H1 (cell line): ENCODE results near the gene VSIR. TPM values are rescaled to one million over a fixed set of nuclear protein-coding genes. Genes with fewer than 3 reads are reported as not detected.

Experiments used
- CTCF ChIA-PET: fragments of 300-600 bp; sonication (Branson Sonifier 250); formaldehyde crosslinking; loops from one replicate; lab custom pipeline; 2021; ENCODE audit not compliant: partially characterized antibody; lab: Charles Lee
- POLR2A ChIA-PET: fragments of 300-600 bp; sonication (Branson Sonifier 250); formaldehyde crosslinking; loops from one replicate; lab custom pipeline; 2021; ENCODE audit warnings: inconsistent platforms; ENCODE audit not compliant: partially characterized antibody; lab: Charles Lee
- DNase-seq, 2 experiments: peaks; one replicate each; pipeline versions ENCODE4 v3.0.0 to v3.0.0-alpha.2; 2010 to 2022; ENCODE audit warnings: low spot score in 2 of 2, low read depth in 1 of 2, mixed read lengths in 1 of 2
- FAIRE-seq: peaks from 2 replicates; lab custom pipeline; 2011; peaks lifted over from hg19 to GRCh38; lab: Jason Lieb, UNC
- H2AFZ ChIP-seq: 2 replicates; pipeline ENCODE4 v1.8.1; 2012; ENCODE audit warnings: low read length, inconsistent platforms
- H2AK5ac ChIP-seq: 2 replicates; pipeline ENCODE4 v1.6.1; 2013; ENCODE audit warnings: low read depth, low read length
- H2BK120ac ChIP-seq: replicated peaks from 2 replicates; pipeline ENCODE3; 2013; ENCODE audit warnings: low read depth, low read length, inconsistent platforms
- H2BK12ac ChIP-seq: 2 replicates; pipeline ENCODE4 v1.6.1; 2013; ENCODE audit warnings: low read depth, low read length
- H2BK15ac ChIP-seq: 2 replicates; pipeline ENCODE4 v1.6.1; 2013; ENCODE audit warnings: low read length
- H2BK20ac ChIP-seq: 2 replicates; pipeline ENCODE4 v1.6.1; 2013; ENCODE audit warnings: low read length
- H2BK5ac ChIP-seq: 2 replicates; pipeline ENCODE4 v1.6.1; 2013; ENCODE audit warnings: low read depth, low read length
- H3K14ac ChIP-seq: 2 replicates; pipeline ENCODE4 v1.6.1; 2013; ENCODE audit warnings: inconsistent platforms; ENCODE audit not compliant: insufficient read length
- H3K18ac ChIP-seq: 2 replicates; pipeline ENCODE4 v1.6.1; 2013; ENCODE audit warnings: low read length; ENCODE audit errors: extremely low read depth
- H3K23ac ChIP-seq: 2 replicates; pipeline ENCODE4 v1.6.1; 2013; ENCODE audit warnings: inconsistent platforms; ENCODE audit not compliant: insufficient read length
- H3K23me2 ChIP-seq: 2 replicates; pipeline ENCODE4 v1.6.1; 2013; ENCODE audit warnings: low read depth, low read length
- H3K27ac ChIP-seq: 2 replicates; pipeline ENCODE4 v1.6.1; 2011; ENCODE audit warnings: low read depth, low read length, inconsistent platforms
- H3K27me3 ChIP-seq, 4 experiments: replicated peaks in 1 of 4; 1 replicate in 1 of 4; 2 replicates in 3 of 4; pipeline versions ENCODE4 v1.6.1 to v1.8.1; 2011 to 2013; ENCODE audit warnings: low read length in 3 of 4, mild to moderate bottlenecking in 3 of 4, inconsistent platforms in 2 of 4, mixed read lengths in 2 of 4, moderate library complexity in 1 of 4; ENCODE audit not compliant: control insufficient read depth in 3 of 4, insufficient read depth in 3 of 4; ENCODE audit errors: extremely low read depth in 1 of 4
- H3K36me3 ChIP-seq, 4 experiments: 2 replicates each; pipeline versions ENCODE4 v1.6.1 to v1.8.1; 2011 to 2013; ENCODE audit warnings: mild to moderate bottlenecking in 4 of 4, low read length in 3 of 4, moderate library complexity in 2 of 4, control low read depth in 1 of 4, inconsistent platforms in 1 of 4; ENCODE audit not compliant: insufficient read depth in 4 of 4, control insufficient read depth in 2 of 4
- H3K4ac ChIP-seq: replicated peaks from 2 replicates; pipeline ENCODE3; 2013; ENCODE audit warnings: low read length, low read depth, mixed read lengths, inconsistent platforms; ENCODE audit not compliant: insufficient read length
- H3K4me1 ChIP-seq, 4 experiments: replicated peaks in 1 of 4; 1 replicate in 1 of 4; 2 replicates in 3 of 4; pipeline versions ENCODE4 v1.6.1 to v1.8.1; 2011 to 2013; ENCODE audit warnings: low read length in 3 of 4, inconsistent platforms in 2 of 4, mixed read lengths in 1 of 4; ENCODE audit not compliant: insufficient read depth in 4 of 4, control insufficient read depth in 3 of 4
- H3K4me2 ChIP-seq, 2 experiments: 2 replicates each; pipeline versions ENCODE4 v1.6.1 to v1.8.1; 2011 to 2013; ENCODE audit warnings: low read depth in 2 of 2, low read length in 2 of 2, control low read depth in 1 of 2, inconsistent platforms in 1 of 2, mild to moderate bottlenecking in 1 of 2; ENCODE audit not compliant: insufficient read depth in 1 of 2
- H3K4me3 ChIP-seq, 4 experiments: fragments of 200-600, 300-600 bp in 1 of 4; sonication (generic), shearing (Covaris generic), sonication (Bioruptor Twin) in 1 of 4; 2 replicates each; pipeline versions ENCODE4 v1.5.1 to v1.8.1; 2011 to 2016; ENCODE audit warnings: low read length in 4 of 4, low read depth in 3 of 4, control low read depth in 2 of 4, inconsistent platforms in 2 of 4, mild to moderate bottlenecking in 2 of 4, mixed read lengths in 1 of 4, moderate library complexity in 1 of 4; ENCODE audit not compliant: insufficient read depth in 2 of 4; ENCODE audit errors: extremely low read depth in 1 of 4
- H3K56ac ChIP-seq: replicated peaks from 2 replicates; pipeline ENCODE3; 2013; ENCODE audit warnings: low read depth, mild to moderate bottlenecking, mixed read lengths, low read length, inconsistent platforms; ENCODE audit not compliant: insufficient read length
- H3K79me1 ChIP-seq: 2 replicates; pipeline ENCODE4 v1.6.1; 2013; ENCODE audit warnings: low read depth, low read length, control low read depth
- H3K79me2 ChIP-seq, 2 experiments: 2 replicates each; pipeline versions ENCODE4 v1.6.1 to v1.8.1; 2012 to 2013; ENCODE audit warnings: low read length in 2 of 2, mild to moderate bottlenecking in 2 of 2, inconsistent platforms in 1 of 2; ENCODE audit not compliant: insufficient read depth in 2 of 2, control insufficient read depth in 1 of 2
- H3K9ac ChIP-seq, 4 experiments: replicated peaks in 1 of 4; 1 replicate in 1 of 4; 2 replicates in 3 of 4; pipeline versions ENCODE4 v1.6.1 to v1.8.1; 2011 to 2013; ENCODE audit warnings: low read depth in 3 of 4, low read length in 3 of 4, control low read depth in 2 of 4, mild to moderate bottlenecking in 2 of 4, moderate library complexity in 2 of 4, inconsistent platforms in 1 of 4; ENCODE audit errors: extremely low read depth in 1 of 4
- H3K9me3 ChIP-seq, 2 experiments: 2 replicates each; pipeline versions ENCODE4 v1.6.1 to v1.8.1; 2012 to 2013; ENCODE audit warnings: mild to moderate bottlenecking in 2 of 2, moderate library complexity in 2 of 2, control low read depth in 1 of 2, inconsistent platforms in 1 of 2, low read depth in 1 of 2, low read length in 1 of 2, mixed read lengths in 1 of 2; ENCODE audit not compliant: insufficient read depth in 2 of 2
- H4K20me1 ChIP-seq, 2 experiments: replicated peaks in 1 of 2; 2 replicates each; pipeline versions ENCODE3 to v1.8.1; 2011 to 2013; ENCODE audit warnings: inconsistent platforms in 2 of 2, low read length in 2 of 2, mild to moderate bottlenecking in 1 of 2; ENCODE audit not compliant: insufficient read depth in 2 of 2, control insufficient read depth in 1 of 2
- H4K5ac ChIP-seq: 2 replicates; pipeline ENCODE4 v1.6.1; 2013; ENCODE audit warnings: low read length, low read depth, mixed read lengths, inconsistent platforms; ENCODE audit not compliant: insufficient read length
- H4K8ac ChIP-seq: 2 replicates; pipeline ENCODE4 v1.8.0; 2013; ENCODE audit warnings: mild to moderate bottlenecking, moderate library complexity, low read length, inconsistent platforms; ENCODE audit not compliant: insufficient read depth; ENCODE audit errors: extremely low read depth
- H4K91ac ChIP-seq: replicated peaks from 2 replicates; pipeline ENCODE3; 2013; ENCODE audit warnings: low read length, mixed read lengths, inconsistent platforms; ENCODE audit not compliant: insufficient read length
- CBX8 ChIP-seq: fragments of 300-800, 300-1000 bp; sonication (generic); IDR thresholded peaks from 2 replicates; pipeline ENCODE4 v1.7.1; 2016; ENCODE audit warnings: low read depth, low read length, borderline replicate concordance
- CEBPB ChIP-seq: IDR thresholded peaks from 2 replicates; pipeline ENCODE4 v1.6.1; 2012; ENCODE audit warnings: low read depth, low read length
- EP300 ChIP-seq, 2 experiments: IDR thresholded peaks; 1 replicate in 1 of 2; 2 replicates in 1 of 2; pipeline ENCODE4 v1.6.1; 2011 to 2012; ENCODE audit warnings: low read depth in 2 of 2, low read length in 2 of 2, mild to moderate bottlenecking in 2 of 2, borderline replicate concordance in 1 of 2, inconsistent platforms in 1 of 2, moderate library complexity in 1 of 2
- GABPA ChIP-seq: IDR thresholded peaks from 2 replicates; pipeline ENCODE4 v1.6.1; 2011; ENCODE audit warnings: mild to moderate bottlenecking, low read length, moderate library complexity, borderline replicate concordance; ENCODE audit not compliant: insufficient read depth
- RFX5 ChIP-seq: IDR thresholded peaks from 2 replicates; pipeline ENCODE4 v1.6.1; 2011; ENCODE audit warnings: low read depth, low read length, improper control_type of control experiment, borderline replicate concordance
- ZNF274 ChIP-seq: IDR thresholded peaks from 2 replicates; pipeline ENCODE4 v1.7.0; 2012; ENCODE audit warnings: low read length, borderline replicate concordance; ENCODE audit errors: extremely low read depth
- WGBS, 2 experiments: shearing (Covaris generic) in 1 of 2; methylation state at CpG; one replicate each; pipeline versions ENCODE4 v1.1.6 to v1.1.7; 2013 to 2015; ENCODE audit warnings: low lambda C conversion rate in 2 of 2, mixed read lengths in 2 of 2, inconsistent platforms in 1 of 2, low coverage in 1 of 2, missing lambda C conversion rate in 1 of 2; ENCODE audit not compliant: insufficient replicate concordance in 2 of 2, insufficient coverage in 1 of 2, insufficient read length in 1 of 2; ENCODE audit errors: extremely low coverage in 1 of 2, missing lambda C conversion rate in 1 of 2; 5-methylcytosine and 5-hydroxymethylcytosine counted together
- polyA plus RNA-seq, 7 experiments: library from polyadenylated mRNA; depleted of rRNA in 3 of 7; stranded (reverse) in 5 of 7; unstranded in 2 of 7; fragments of >200 nt in 5 of 7; fragments of 200-250 nt in 2 of 7; gene quantifications; 1 replicate in 5 of 7; 2 replicates in 1 of 7; 4 replicates in 1 of 7; pipeline versions ENCODE4 v1.2.1 to v1.2.3, GENCODE V29; 2011 to 2013; ENCODE audit warnings: missing spikeins in 2 of 7, mixed read lengths in 2 of 7
- total RNA-seq: library from RNA; stranded (reverse); fragmentation: NEBNext Ultra II Directional; extraction: Animal tissue kit (Norgen Biotek cat#: 25700); gene quantifications from 2 replicates; pipeline ENCODE4 v1.2.1, GENCODE V29; 2021

VSIR gene
- total and polyA plus RNA-seq, 2 of the 8 experiments (the other 6 are each of a cell fraction or from before 2014, with no cell fraction given), result 0.33 TPM; not detected in 1

GRCh38 chr10:71812913-71813590 is 39.7 kb upstream of the VSIR start:
- Histone ChIP-seq H3K18ac (no peak overlapping the region; the same call in 1 of the 2 replicates), H4K5ac (no peak overlapping the region), H3K27ac (no peak overlapping the region), H3K4me3 (no peak overlapping the region), H3K27me3 (no peaks in the 10 kb centered on the region), H2BK120ac (no peak overlapping the region), H3K79me2 (no peaks in the 10 kb centered on the region), H3K79me1 (no peaks in the 10 kb centered on the region), H3K4me2 (no peak overlapping the region), H3K56ac (no peak overlapping the region), H3K36me3 (peaks cover 14 to 29% (median 23%) of the 10 kb centered on the region in 4 experiments; a peak in 7 of 8 replicates), H2BK12ac (no peak overlapping the region), H4K91ac (no peak overlapping the region), H3K23ac (no peak overlapping the region), H2AK5ac (no peak overlapping the region), H3K9ac (no peak overlapping the region), H3K23me2 (no peaks in the 10 kb centered on the region), H4K8ac (no peak overlapping the region), H3K4ac (no peak overlapping the region), H3K14ac (no peak overlapping the region), H3K9me3 (no peaks in the 10 kb centered on the region), H2BK15ac (no peak overlapping the region), H2AFZ (no peak overlapping the region), H2BK20ac (no peak overlapping the region), H2BK5ac (peak overlapping the region; percentile 63; the same call in 1 of the 2 replicates), H3K4me1 (peaks cover 0 to 3% (median 0%) of the 10 kb centered on the region in 4 experiments; a peak in 1 of 7 replicates), H4K20me1 (peaks cover 2 to 5% of the 10 kb centered on the region in 2 experiments)
- ChIA-PET CTCF (interaction anchor here (0.6 to 5.2 kb wide), 26 partner anchors 10 to 499 kb away, joined by 3 to 30 read pairs (median 5); no protein-coding TSS in a partner anchor), POLR2A (interaction anchor here (0.9 to 2.9 kb wide), 5 partner anchors 7 to 94 kb away, joined by 3 to 10 read pairs (median 6); partner anchors contain the start of genes C10orf105 and PSAP)
- TF ChIP-seq CEBPB (no peak), CBX8 (no peak), RFX5 (no peak), GABPA (no peak), EP300 (IDR thresholded peaks at IDR 0.05; ENCODE audit: borderline replicate concordance in 1 of 2, low read depth in 2 of 2, low read length in 2 of 2) (no peak), ZNF274 (no peak)
- DNase-seq (no peak), FAIRE-seq (no peak)
- 84% methylated on average over 9 of the region's 11 CpGs; no CpG with 5 or more reads in 1 of the 2 experiments for WGBS, 2 experiments
